PFSK-1 (cell line): ENCODE data around the gene UBE2V1.

Experiments used
- FOXP2 ChIP-seq: optimal IDR thresholded peaks from 2 replicates; pipeline ENCODE3; 2011; ENCODE audit warnings: borderline replicate concordance, control low read depth, inconsistent platforms; ENCODE audit not compliant: insufficient read depth; ENCODE audit errors: extremely low read length, extremely low read depth
- REST ChIP-seq, 2 experiments: IDR thresholded peaks; 2 replicates each; pipeline versions ENCODE4 v1.6.1 to v1.8.0; 2011 to 2012; ENCODE audit warnings: low read depth in 2 of 2, low read length in 2 of 2, control low read depth in 1 of 2, inconsistent platforms in 1 of 2, mild to moderate bottlenecking in 1 of 2, moderate library complexity in 1 of 2; ENCODE audit not compliant: insufficient read depth in 1 of 2

- TF ChIP-seq REST (IDR thresholded peaks at IDR 0.05; ENCODE audit: insufficient read depth in 1 of 2, low read depth in 2 of 2, low read length in 2 of 2) (no peak), FOXP2 (no peak)
Measured at GRCh38 chr20:50133041-50133440, 20.1 kb upstream of the UBE2V1 start.
